Mononuclear cell (primary cell): ENCODE data around the gene PIGQ. TPM values are rescaled to one million over a fixed set of nuclear protein-coding genes. Genes with fewer than 3 reads are reported as not detected.

Experiments used
- H3K27me3 ChIP-seq: 2 replicates; pipeline ENCODE4 v1.6.0; 2011; ENCODE audit warnings: low read length, control low read depth; ENCODE audit not compliant: insufficient read depth
- H3K4me1 ChIP-seq: 2 replicates; pipeline ENCODE4 v1.5.1; 2011; ENCODE audit warnings: mild to moderate bottlenecking, low read length, control low read depth; ENCODE audit not compliant: insufficient read depth
- H3K4me3 ChIP-seq: 2 replicates; pipeline ENCODE4 v1.5.1; 2011; ENCODE audit warnings: mild to moderate bottlenecking, low read length, moderate library complexity
- H3K9me3 ChIP-seq: 2 replicates; pipeline ENCODE4 v1.5.1; 2011; ENCODE audit warnings: low read depth, mild to moderate bottlenecking, control low read depth, low read length
- total RNA-seq: library from RNA; depleted of rRNA; stranded (reverse); fragments of >200 nt; gene quantifications from one replicate; pipeline ENCODE4 v1.2.3, GENCODE V29; 2012

PIGQ gene
- total RNA-seq, 1 donor = 8.5 TPM

DNA sequence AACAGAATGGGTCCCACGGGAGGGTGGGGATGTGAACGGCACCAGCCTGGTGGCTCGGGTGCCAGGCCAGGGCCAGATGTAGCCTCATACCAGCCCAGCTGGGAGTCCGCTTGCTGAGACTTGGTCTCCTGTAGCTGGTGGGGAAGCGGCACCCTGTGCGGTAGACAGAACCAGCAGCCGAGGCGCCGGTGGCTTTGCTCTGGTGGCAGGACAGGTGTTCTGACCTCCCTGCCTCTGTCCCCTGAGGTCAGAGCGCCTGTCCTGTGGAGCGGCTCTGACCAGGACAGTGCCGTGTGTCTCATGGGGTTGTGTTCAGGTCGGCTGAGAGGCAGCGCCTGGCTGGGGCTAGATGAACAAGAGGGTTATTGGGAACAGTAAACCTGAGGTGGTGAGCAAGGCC, 40.2 kb downstream of the PIGQ start:
- no peaks in the 10 kb centered on the region for H3K4me1 ChIP-seq
- no peak overlapping the region for H3K4me3 ChIP-seq
- H3K9me3 ChIP-seq = no peaks in the 10 kb centered on the region
- no peaks in the 10 kb centered on the region for H3K27me3 ChIP-seq

DNA sequence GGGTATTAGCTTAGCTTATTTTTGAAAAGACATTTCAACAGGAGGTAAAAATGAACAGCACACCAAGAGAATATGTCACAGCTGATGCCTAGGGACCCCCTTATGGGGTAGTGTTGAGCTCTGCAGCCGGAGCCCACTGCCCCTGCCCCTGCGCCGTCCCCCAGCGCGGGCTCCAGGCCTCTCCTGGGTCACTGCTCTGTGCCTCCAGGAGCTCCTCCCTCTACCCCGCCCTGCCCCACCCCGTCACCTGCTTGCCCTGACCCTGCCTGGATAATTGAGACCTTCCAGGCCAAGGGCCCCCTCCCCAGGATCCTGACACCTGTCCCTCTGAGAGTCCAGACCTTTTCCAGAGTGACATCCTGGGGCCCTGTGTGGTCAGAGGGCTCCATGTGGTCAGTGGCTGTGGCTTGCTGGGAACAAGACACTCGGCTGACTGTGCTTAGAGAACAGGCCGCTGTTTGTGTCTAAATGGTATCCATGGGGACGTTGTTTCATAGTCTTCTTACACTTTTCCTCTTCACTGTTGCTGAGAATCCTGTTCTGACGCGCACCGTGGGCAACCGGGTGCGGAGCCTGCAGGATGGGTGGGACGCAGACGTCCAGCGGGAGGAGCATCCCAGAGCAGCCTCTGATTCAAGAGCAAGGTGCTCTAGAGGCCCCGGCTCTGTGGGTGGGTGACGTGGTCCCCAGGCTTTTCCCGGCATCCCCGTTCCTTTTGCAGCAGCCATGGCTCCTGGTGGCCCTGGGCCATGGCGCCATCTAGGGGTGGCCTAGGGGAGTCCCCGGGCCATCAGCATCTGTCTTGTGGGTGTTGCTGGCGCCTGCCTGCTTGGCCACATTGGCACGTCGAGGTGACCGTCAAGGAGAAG, 41.0 kb downstream of the PIGQ start:
- no peaks in the 10 kb centered on the region for H3K4me1 ChIP-seq
- H3K9me3 ChIP-seq = no peaks in the 10 kb centered on the region
- no peaks in the 10 kb centered on the region for H3K27me3 ChIP-seq
- H3K4me3 ChIP-seq = no peak overlapping the region

DNA sequence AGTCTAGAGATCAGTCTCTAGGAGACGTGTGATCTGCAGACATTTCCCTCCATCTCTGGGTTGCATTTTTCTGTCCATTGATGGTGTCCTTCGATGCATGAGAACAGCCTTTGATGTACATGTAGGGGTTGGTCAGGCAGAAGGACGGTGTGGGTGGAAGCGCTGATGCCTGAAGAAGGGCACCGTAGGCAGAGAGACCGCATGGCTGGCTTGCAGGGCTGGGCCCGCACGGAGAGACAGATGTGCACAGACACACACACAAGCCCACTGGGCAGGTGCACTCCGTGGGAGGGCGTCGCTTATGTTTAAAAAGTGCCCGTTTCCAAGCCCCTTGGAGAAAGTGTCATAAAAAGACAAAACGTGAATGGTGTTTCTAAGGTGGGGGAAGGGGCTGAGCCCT, 45.4 kb downstream of the PIGQ start:
- Histone ChIP-seq H3K9me3 (no peaks in the 10 kb centered on the region), H3K4me1 (no peaks in the 10 kb centered on the region), H3K27me3 (no peaks in the 10 kb centered on the region), H3K4me3 (no peak overlapping the region)

DNA sequence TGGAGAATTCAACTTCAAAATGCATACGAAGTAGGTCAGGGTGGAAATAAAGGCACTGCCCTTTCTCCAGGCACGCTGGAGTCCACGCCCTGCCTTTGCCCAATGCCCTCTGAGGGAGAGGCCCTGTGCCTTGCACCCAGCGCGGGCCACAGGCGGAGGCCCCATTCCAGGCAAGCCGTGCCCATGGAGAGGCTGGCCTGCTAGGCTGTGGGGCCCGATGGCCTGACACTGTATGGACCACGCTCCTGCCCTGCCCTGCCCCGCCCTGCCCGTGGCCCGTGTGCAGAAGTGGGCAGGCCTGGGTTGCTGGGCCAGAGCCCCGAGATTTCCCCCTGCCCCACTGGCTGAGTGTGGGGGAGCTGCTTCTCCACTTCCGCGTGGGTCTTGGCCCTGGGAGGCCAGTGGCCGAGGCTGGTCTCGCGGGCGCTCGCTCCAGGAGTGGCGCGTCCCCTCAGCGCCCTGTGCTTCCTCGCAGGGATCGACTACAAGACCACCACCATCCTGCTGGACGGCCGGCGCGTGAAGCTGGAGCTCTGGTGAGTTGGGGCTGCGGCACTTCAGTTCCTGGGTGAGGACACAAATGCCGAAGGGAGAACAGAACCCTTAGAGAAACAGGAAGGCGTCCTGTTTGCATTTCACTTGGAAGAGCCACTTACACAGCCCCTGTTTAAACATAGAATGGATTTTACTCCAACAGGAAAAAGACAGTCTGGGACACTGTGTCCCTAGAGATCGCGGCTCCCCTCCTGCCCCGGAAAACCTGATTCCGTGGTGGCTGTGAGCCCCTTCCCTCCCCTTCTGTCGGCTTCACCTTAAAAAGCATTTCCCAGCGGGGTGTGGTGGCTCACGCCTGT, 47.2 kb downstream of the PIGQ start:
- Histone ChIP-seq H3K27me3 (no peaks in the 10 kb centered on the region), H3K4me1 (no peaks in the 10 kb centered on the region), H3K9me3 (no peaks in the 10 kb centered on the region), H3K4me3 (no peak overlapping the region)

DNA sequence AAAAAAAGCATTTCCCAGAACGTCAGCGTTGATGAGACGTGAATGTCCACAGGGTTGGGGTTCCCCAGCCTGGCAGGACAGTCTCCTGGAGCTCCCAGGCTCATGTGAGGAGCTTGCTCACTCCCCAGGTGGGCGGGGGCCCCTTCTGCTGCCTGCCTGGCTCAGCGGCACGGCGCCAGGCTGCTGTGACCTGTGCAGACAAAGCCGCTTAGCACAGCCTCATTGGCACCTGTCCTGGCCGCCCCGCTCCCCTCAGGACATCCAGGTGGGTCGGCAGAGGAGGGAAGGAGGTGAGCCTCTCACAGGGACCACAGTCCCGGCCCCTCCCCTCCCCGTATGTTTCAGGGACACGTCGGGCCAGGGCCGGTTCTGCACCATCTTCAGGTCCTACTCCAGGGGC, 48.1 kb downstream of the PIGQ start:
- Histone ChIP-seq H3K9me3 (no peaks in the 10 kb centered on the region), H3K4me3 (no peak overlapping the region), H3K27me3 (no peaks in the 10 kb centered on the region), H3K4me1 (no peaks in the 10 kb centered on the region)

DNA sequence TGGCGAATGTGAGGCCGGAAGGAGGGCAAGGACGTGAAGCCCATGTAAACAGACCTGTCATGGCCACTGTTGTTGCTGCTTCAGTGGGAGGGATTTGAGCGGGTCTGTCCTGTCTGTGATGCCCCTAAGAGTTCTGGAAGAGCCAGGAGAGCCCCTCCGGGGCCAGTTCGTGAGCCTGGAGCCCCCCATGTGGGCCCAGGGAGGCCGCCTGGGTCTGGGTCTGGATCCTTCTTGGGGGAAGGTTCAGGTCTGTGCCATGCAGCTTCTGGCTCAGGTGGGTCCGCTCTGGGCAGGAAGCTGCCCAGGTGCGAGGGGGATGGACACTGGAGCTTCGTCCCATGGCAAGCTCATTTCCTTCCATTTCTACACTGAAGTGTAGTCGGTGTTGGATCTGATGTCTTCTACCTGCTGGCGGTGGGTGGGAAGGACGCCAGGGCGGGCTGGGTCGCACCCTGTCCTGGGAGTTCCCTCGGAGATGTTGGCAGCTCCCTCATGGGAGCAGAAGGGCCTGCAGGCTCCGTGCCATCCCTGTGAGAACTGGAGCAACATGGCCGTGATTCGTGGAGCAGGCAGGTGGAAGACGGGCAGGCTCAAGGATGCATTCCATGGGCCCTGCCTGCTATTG, 49.8 kb downstream of the PIGQ start:
- no peaks in the 10 kb centered on the region for H3K27me3 ChIP-seq
- H3K4me3 ChIP-seq = no peak overlapping the region
- no peaks in the 10 kb centered on the region for H3K9me3 ChIP-seq
- no peaks in the 10 kb centered on the region for H3K4me1 ChIP-seq

DNA sequence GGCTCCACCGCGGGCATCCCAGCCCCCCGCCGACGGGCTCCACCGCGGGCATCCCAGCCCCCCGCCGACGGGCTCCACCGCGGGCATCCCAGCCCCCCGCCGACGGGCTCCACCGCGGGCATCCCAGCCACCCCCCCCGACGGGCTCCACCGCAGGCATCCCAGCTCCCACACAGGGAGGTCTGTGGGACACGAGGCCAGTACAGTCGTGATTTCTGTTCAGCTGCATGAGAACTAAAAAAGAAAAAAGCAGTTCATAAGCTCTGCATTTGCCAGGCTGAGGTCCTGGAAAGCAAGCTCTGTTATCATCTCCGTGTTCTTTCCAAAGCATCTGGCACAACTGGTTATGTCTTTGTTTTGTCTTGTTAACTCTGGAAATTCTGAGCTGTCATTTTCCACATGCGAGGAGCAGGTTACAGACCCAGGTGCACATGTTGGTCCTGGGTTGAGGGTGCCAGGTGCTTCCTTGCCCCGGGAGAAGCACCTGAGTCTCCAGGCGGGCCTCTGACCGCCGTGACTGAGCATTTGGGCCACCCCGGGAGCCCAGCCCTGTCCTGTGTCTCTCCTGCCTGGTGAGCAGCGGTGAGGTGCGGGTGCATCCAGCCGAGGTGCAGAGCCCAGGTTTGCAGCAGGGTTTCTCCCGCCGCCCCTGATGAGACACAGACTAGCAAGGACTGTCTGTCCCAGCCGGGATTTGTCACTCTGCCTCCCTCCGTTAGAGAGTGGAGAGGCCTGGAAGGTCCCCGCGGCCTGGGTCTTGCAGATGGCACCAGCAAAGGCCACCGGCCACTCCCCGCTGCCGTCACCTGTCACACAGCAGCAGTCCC, 51.1 kb downstream of the PIGQ start:
- no peaks in the 10 kb centered on the region for H3K9me3 ChIP-seq
- no peaks in the 10 kb centered on the region for H3K4me1 ChIP-seq
- H3K4me3 ChIP-seq = no peak overlapping the region
- no peaks in the 10 kb centered on the region for H3K27me3 ChIP-seq

DNA sequence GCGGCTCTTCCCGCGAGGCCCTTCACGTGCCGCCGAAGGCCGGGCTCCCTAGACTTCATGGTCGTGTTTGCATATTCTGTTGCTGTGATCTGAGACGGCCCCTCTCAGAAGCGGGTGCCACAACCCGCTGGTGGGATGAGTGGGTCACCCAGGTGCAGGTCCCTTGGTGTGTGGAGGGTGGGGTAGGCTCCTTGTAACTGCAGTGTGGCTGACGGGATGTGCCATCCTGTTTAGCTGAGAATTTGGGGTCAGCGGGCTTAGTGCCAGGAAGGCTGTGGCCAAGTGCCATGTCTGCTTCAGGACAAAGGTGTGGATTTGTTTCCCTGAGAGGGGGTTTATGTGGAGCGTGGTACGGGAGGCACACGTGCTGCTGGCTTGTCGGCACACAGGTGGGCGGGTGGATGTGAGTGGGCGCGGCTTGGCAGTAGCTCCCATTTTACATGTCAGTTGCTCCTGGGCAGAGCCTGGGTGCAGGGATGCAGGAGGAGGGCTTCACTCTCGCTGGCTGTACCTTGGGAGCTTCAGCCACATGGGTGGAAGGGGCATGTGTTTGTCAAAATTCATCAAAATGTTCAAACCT, 51.8 kb downstream of the PIGQ start:
- Histone ChIP-seq H3K9me3 (no peaks in the 10 kb centered on the region), H3K27me3 (no peaks in the 10 kb centered on the region)

DNA sequence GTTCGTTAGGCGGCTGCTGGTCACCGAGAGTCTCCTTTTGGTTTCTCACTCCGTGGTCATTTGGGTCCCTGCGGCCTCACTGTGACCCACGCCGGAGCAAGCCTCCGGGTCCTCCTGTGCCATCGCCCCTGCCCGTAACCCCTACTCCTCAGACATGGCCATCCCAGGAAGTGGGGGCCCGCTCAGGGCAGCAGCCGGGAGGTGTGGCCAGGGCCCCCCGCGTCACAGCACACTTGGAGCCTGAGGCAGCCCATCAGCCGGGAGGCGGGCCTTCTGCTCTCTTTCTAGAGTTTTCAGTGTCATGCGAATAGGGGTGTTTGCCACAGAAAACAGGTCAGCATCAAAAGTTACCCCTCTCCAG, 53.1 kb downstream of the PIGQ start:
- Histone ChIP-seq H3K9me3 (no peaks in the 10 kb centered on the region), H3K4me1 (no peaks in the 10 kb centered on the region), H3K27me3 (no peaks in the 10 kb centered on the region), H3K4me3 (no peak overlapping the region)

More for the DNA sequence above, 51.8 kb downstream of the PIGQ start:
- Histone ChIP-seq H3K4me3 (no peak overlapping the region), H3K4me1 (no peaks in the 10 kb centered on the region)

DNA sequence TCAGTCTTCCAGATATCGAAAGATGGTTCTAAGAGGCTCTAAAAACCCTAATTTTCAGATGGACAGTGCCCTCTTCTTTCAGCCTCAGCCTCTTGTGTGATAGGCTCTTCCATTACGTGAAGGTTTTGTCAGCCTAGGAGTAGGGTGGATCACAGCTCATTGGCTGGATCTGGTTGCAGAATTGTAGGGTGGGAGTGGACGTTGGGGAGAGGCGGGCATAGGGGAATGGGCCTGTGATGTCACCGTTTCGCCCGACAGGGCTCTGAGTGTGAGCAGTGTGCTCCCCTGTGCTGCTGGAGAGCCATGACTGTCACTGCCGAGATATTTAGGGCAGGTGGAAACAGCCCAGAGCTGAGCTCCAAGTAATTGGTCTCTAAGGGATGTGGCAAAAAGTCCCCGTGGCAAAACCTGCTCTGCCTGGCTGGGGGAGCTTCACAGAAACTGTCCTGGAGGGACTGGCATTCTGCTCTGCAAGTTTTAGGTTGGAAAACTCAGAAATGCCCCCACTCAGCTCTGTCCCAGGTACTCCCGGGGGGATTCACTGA, 54.8 kb downstream of the PIGQ start:
- no peaks in the 10 kb centered on the region for H3K9me3 ChIP-seq
- no peaks in the 10 kb centered on the region for H3K4me1 ChIP-seq
- no peaks in the 10 kb centered on the region for H3K27me3 ChIP-seq
- H3K4me3 ChIP-seq = no peak overlapping the region

DNA sequence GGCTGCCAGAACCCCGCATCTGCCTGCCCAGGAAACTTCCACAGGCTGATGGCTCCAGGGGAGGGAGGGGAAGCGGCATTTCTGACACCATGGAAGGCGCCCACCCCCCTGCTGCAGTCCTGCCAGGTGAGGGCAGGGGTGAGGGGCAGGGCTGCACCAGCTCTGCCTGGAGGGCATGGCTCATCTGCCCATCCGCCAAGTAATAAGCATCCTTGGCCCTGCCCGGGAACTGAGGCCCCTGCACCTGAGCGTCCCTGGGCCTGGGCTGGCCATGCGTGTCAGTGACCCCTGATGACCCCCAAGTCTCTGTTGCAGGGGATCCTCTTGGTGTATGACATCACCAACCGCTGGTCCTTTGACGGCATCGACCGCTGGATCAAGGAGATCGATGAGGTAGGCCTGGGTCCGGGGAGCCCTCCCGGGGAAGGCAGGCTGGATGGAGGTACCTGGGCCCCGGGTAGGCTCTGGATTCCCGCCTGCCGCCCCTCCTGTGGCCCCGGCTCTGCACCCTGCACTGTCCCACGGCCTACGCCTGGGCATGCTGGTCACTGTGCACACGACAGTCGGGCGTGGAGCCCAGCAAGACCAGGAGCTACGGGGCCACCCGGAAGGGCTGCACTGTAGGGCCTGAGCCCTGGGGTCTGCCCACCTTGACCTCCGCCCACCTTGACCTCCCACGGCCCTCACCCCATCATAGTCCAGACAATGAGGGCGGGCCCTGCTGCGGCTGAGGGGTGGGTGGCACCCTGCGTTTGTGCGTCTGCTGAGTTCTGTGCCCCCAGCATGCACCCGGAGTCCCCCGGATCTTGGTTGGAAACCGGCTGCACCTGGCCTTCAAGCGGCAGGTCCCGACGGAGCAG, 55.6 kb downstream of the PIGQ start:
- Histone ChIP-seq H3K27me3 (no peaks in the 10 kb centered on the region), H3K9me3 (no peaks in the 10 kb centered on the region), H3K4me1 (no peaks in the 10 kb centered on the region), H3K4me3 (no peak overlapping the region)

DNA sequence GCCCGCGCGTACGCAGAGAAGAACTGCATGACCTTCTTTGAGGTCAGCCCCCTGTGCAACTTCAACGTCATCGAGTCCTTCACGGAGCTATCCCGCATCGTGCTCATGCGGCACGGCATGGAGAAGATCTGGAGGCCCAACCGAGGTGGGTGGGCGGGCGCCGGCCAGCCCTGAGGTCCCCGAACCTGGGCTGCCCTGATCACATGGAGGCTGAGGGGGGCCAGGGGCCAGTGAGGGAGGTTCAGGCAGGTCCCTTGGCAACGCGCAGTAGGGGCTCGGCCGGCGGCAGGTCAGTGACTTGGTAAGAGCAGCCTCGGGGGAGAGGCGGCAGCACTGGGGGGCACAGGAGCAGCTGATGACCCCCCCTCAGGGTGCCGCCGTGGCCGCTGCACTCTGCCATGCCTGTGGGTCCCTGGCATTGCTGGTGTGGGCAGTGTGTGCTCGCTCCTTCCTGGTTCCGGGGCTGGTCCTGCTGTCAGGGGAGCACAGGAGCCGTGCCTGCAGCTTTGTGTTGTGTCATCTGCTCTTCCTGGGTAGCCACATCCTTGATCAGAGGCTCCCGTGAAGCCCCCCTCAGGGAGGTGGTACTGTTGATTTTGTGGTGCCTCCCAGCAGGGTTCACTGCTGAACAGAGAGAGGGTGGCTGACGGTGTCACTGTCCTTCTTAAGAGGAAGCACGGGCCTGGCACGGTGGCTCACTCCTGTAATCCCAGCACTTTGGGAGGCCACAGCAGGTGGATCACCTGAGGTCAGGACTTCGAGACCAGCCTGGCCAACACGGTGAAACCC, 56.4 kb downstream of the PIGQ start:
- H3K9me3 ChIP-seq = no peaks in the 10 kb centered on the region
- H3K4me1 ChIP-seq = no peaks in the 10 kb centered on the region
- H3K27me3 ChIP-seq = no peaks in the 10 kb centered on the region
- H3K4me3 ChIP-seq = no peak overlapping the region
